SU-DHL-6 (cell line): ENCODE results near the gene PPP1R37.

ENCODE experiments used
- EZH2phosphoT487 ChIP-seq: fragments of 200-600 bp; sonication (generic), shearing (Covaris generic); conservative IDR thresholded peaks from 2 replicates; pipeline ENCODE4 v1.6.1; 2018; ENCODE audit warnings: mild to moderate bottlenecking, antibody characterized with exemption, low read length, moderate library complexity, mixed read lengths
- TF ChIP-seq, protein P1 (sequence below): fragments of 200-600 bp; sonication (generic); IDR thresholded peaks from one replicate; pipeline ENCODE4 v1.5.1; 2017; ENCODE audit warnings: antibody characterized with exemption, mild to moderate bottlenecking, low read length, moderate library complexity; ENCODE audit not compliant: insufficient read depth, poor library complexity, severe bottlenecking

DNA sequence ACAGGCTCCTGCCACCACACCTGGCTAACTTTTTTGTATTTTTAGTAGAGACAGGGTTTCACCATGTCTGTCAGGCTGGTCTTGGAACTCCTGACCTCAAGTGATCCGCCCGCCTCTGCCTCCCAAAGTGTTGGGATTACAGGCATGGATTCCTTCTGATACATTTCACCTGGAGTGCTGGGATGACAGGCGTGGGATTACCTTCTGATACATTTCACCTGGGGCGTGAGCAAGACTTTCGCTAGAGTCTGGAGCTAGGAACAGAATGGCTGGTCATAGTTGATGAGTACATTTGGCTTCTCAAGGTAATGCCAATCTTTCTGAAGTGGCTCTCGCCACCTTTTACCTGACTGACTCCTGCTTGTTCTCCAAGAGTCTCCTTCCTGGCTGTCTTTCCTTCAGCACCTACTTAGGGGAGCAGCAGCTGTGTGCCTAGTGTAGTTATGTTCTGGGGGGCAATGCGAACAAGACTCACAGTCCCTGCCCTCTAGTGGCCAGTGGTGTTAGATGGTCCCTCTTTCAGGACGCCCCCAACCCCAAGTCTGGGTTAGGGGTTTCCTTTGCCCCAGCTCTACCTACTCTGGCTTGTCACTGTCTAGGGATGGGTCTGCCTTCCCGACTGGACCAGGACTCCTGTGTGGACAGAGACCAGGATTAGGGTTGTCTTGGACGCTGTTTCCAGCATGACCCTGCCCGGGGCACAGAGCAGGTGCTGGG, 19.3 kb downstream of the PPP1R37 start:
- TF ChIP-seq, protein P1, sequence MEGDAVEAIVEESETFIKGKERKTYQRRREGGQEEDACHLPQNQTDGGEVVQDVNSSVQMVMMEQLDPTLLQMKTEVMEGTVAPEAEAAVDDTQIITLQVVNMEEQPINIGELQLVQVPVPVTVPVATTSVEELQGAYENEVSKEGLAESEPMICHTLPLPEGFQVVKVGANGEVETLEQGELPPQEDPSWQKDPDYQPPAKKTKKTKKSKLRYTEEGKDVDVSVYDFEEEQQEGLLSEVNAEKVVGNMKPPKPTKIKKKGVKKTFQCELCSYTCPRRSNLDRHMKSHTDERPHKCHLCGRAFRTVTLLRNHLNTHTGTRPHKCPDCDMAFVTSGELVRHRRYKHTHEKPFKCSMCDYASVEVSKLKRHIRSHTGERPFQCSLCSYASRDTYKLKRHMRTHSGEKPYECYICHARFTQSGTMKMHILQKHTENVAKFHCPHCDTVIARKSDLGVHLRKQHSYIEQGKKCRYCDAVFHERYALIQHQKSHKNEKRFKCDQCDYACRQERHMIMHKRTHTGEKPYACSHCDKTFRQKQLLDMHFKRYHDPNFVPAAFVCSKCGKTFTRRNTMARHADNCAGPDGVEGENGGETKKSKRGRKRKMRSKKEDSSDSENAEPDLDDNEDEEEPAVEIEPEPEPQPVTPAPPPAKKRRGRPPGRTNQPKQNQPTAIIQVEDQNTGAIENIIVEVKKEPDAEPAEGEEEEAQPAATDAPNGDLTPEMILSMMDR, result no peak
- no peak for TF ChIP-seq EZH2phosphoT487
